RCC 7860 (cell line): ENCODE results near the gene DCBLD1.

ENCODE experiments used
- DNase-seq: peaks from one replicate; pipeline ENCODE4 v3.0.0-alpha.2; 2015; ENCODE audit warnings: low spot score
- FAIRE-seq: peaks from 2 replicates; lab custom pipeline; 2012; peaks lifted over from hg19 to GRCh38; lab: Jason Lieb, UNC

Gene DCBLD1

GRCh38 chr6:117552618-117553017 is 70.1 kb downstream of the DCBLD1 start:
- FAIRE-seq (no peak), DNase-seq (no peak)

GRCh38 chr6:117553142-117553541 is 70.7 kb downstream of the DCBLD1 start:
- no peak for FAIRE-seq
- DNase-seq: no peak

GRCh38 chr6:117555262-117555849 is 72.9 kb downstream of the DCBLD1 start:
- FAIRE-seq (no peak), DNase-seq (no peak)

GRCh38 chr6:117555882-117556498 is 73.5 kb downstream of the DCBLD1 start:
- DNase-seq: no peak
- FAIRE-seq: peak; percentile 72

GRCh38 chr6:117557951-117558350 is 75.5 kb downstream of the DCBLD1 start:
- FAIRE-seq: no peak
- no peak for DNase-seq

GRCh38 chr6:117558818-117559217 is 76.3 kb downstream of the DCBLD1 start:
- no peak for FAIRE-seq

GRCh38 chr6:117559299-117559698 is 76.8 kb downstream of the DCBLD1 start:
- no peak for DNase-seq
- FAIRE-seq: no peak

More at GRCh38 chr6:117558818-117559217, 76.3 kb downstream of the DCBLD1 start:
- DNase-seq: no peak

- no peak for DNase-seq
- FAIRE-seq: no peak
These were observed 78.7 kb downstream of the DCBLD1 start for GRCh38 chr6:117561128-117561527.

GRCh38 chr6:117564681-117565080 is 82.2 kb downstream of the DCBLD1 start:
- DNase-seq: no peak
- FAIRE-seq: no peak

GRCh38 chr6:117568247-117568646 is 85.8 kb downstream of the DCBLD1 start:
- DNase-seq (no peak), FAIRE-seq (no peak)

GRCh38 chr6:117568831-117569410 is 86.4 kb downstream of the DCBLD1 start:
- no peak for FAIRE-seq

GRCh38 chr6:117573006-117573680 is 90.7 kb downstream of the DCBLD1 start:
- FAIRE-seq (no peak), DNase-seq (no peak)

More at GRCh38 chr6:117568831-117569410, 86.4 kb downstream of the DCBLD1 start:
- no peak for DNase-seq

GRCh38 chr6:117574198-117574597 is 91.7 kb downstream of the DCBLD1 start:
- DNase-seq (no peak), FAIRE-seq (no peak)

GRCh38 chr6:117585647-117586046 is 103.2 kb downstream of the DCBLD1 start:
- no peak for DNase-seq
- FAIRE-seq: no peak

GRCh38 chr6:117590447-117590846 is 108.0 kb downstream of the DCBLD1 start:
- DNase-seq (no peak), FAIRE-seq (no peak)

GRCh38 chr6:117591405-117591804 is 108.9 kb downstream of the DCBLD1 start:
- FAIRE-seq: no peak
- no peak for DNase-seq

- FAIRE-seq: no peak
These were observed 110.7 kb downstream of the DCBLD1 start for GRCh38 chr6:117592983-117593759.

GRCh38 chr6:117595099-117595923 is 112.8 kb downstream of the DCBLD1 start:
- no peak for DNase-seq
- no peak for FAIRE-seq

More at GRCh38 chr6:117592983-117593759, 110.7 kb downstream of the DCBLD1 start:
- DNase-seq: no peak

- FAIRE-seq (no peak), DNase-seq (no peak)
These were observed 115.3 kb downstream of the DCBLD1 start for GRCh38 chr6:117597755-117598154.
